OCI-LY7 (cell line): ENCODE measurements around the gene CEBPG. TPM values are rescaled to one million over a fixed set of nuclear protein-coding genes. Genes with fewer than 3 reads are reported as not detected.

Experiments used
- BruUV-seq: library from RNA; stranded (reverse); fragments of 400-500 nt; replicated peaks from 2 replicates; lab custom pipeline; 2021; lab: Mats Ljungman, UMichigan
- CTCF ChIA-PET: fragments of 300-600 bp; sonication (Branson Sonifier 250); formaldehyde crosslinking; loops from one replicate; lab custom pipeline; 2022; ENCODE audit warnings: antibody characterized with exemption; ENCODE audit not compliant: unreplicated experiment; lab: Charles Lee
- POLR2A ChIA-PET: fragments of 300-600 bp; sonication (Branson Sonifier 250); formaldehyde crosslinking; loops from one replicate; lab custom pipeline; 2022; ENCODE audit warnings: antibody characterized with exemption; lab: Charles Lee
- DNase-seq: peaks from one replicate; pipeline ENCODE4 v3.0.0-alpha.2; 2015; ENCODE audit warnings: low spot score
- H2AFZ ChIP-seq: fragments of 200-600 bp; sonication (generic), shearing (Covaris generic); 2 replicates; pipeline ENCODE4 v1.6.1; 2014; ENCODE audit warnings: mild to moderate bottlenecking, antibody characterized with exemption, low read length, moderate library complexity
- H3K27ac ChIP-seq: fragments of 200-600 bp; sonication (generic); 2 replicates; pipeline ENCODE4 v1.5.1; 2014; ENCODE audit warnings: mixed run types, low read depth, mild to moderate bottlenecking, moderate library complexity, low read length, inconsistent platforms; ENCODE audit not compliant: poor library complexity, severe bottlenecking
- H3K36me3 ChIP-seq: fragments of 200-600 bp; sonication (generic); 2 replicates; pipeline ENCODE4 v1.6.1; 2014; ENCODE audit warnings: mild to moderate bottlenecking, antibody characterized with exemption, low read length, moderate library complexity, mixed read lengths; ENCODE audit not compliant: insufficient read depth
- H3K4me1 ChIP-seq: fragments of 200-600 bp; sonication (generic); 2 replicates; pipeline ENCODE4 v1.5.1; 2014; ENCODE audit warnings: mild to moderate bottlenecking, low read length; ENCODE audit not compliant: insufficient read depth, poor library complexity, severe bottlenecking
- H3K4me2 ChIP-seq: fragments of 200-600 bp; sonication (generic); 2 replicates; pipeline ENCODE4 v1.6.1; 2014; ENCODE audit warnings: mild to moderate bottlenecking, low read length
- H3K4me3 ChIP-seq: fragments of 200-600 bp; sonication (generic); 2 replicates; pipeline ENCODE4 v1.5.1; 2014; ENCODE audit warnings: mild to moderate bottlenecking, low read depth, low read length; ENCODE audit not compliant: poor library complexity, severe bottlenecking
- H3K79me2 ChIP-seq: fragments of 200-600 bp; sonication (generic); 2 replicates; pipeline ENCODE4 v1.6.1; 2016; ENCODE audit warnings: low read depth, mild to moderate bottlenecking, low read length, moderate library complexity, mixed read lengths; ENCODE audit not compliant: insufficient read depth
- H3K9me2 ChIP-seq: fragments of 200-600 bp; sonication (generic); 2 replicates; pipeline ENCODE4 v1.6.1; 2016; ENCODE audit warnings: mild to moderate bottlenecking, low read length, mixed read lengths; ENCODE audit not compliant: insufficient read depth
- H3K9me3 ChIP-seq: fragments of 200-600 bp; sonication (generic); 2 replicates; pipeline ENCODE4 v1.6.1; 2014; ENCODE audit warnings: mild to moderate bottlenecking, mixed run types, low read length, mixed read lengths
- H4K20me1 ChIP-seq: fragments of 200-600 bp; sonication (generic); 2 replicates; pipeline ENCODE4 v1.6.1; 2014; ENCODE audit warnings: mild to moderate bottlenecking, antibody characterized with exemption, low read length, moderate library complexity, mixed read lengths; ENCODE audit not compliant: insufficient read depth
- EZH2phosphoT487 ChIP-seq: fragments of 200-600 bp; sonication (generic); IDR thresholded peaks from 2 replicates; pipeline ENCODE4 v1.6.1; 2018; ENCODE audit warnings: low read depth, borderline replicate concordance, mild to moderate bottlenecking, mixed run types, antibody characterized with exemption, low read length, moderate library complexity, mixed read lengths
- intact Hi-C: fragments of 100-400 bp; cut with micrococcal nuclease; formaldehyde crosslinking; loops from one replicate; pipeline ENCODE4 v1.10.0; 2022; ENCODE audit not compliant: unreplicated experiment
- total RNA-seq, 2 experiments: library from RNA; depleted of rRNA in 1 of 2; stranded (reverse); fragments of >200 nt in 1 of 2; shearing (Covaris generic) in 1 of 2; gene quantifications; 2 replicates each; pipeline ENCODE4 v1.2.3, GENCODE V29; 2014 to 2022
- TF ChIP-seq, protein P1 (sequence below): fragments of 200-600 bp; sonication (generic); conservative IDR thresholded peaks from 2 replicates; pipeline ENCODE4 v1.5.1; 2014; ENCODE audit warnings: mild to moderate bottlenecking, antibody characterized with exemption, low read length, moderate library complexity, mixed read lengths

The CEBPG gene
- total RNA-seq, 2 experiments from 2014 or later, result 44.9 to 45.1 TPM

DNA sequence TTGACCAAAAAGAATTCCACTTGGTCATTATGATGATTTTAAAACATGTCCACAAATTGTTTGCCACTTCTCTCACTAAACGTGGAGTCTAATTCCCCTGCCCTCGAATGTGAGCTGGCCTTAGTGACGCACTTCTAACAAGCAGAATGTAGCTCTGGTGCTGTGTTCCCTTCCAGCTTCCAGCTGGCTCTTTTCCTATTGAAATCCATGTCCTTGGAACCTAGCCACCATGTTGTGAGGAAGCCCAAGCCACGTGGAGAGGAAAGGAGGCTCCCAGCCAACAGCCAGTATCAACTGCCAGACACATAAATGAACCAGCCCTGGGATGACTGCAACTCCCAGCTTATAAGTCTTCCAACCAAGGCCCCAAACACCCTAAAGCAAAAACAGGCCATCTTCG, 47.6 kb upstream of the CEBPG start:
- Histone ChIP-seq H3K27ac (no peak overlapping the region), H4K20me1 (no peaks in the 10 kb centered on the region), H3K4me3 (no peak overlapping the region), H2AFZ (no peak overlapping the region), H3K36me3 (no peaks in the 10 kb centered on the region), H3K9me3 (no peaks in the 10 kb centered on the region), H3K79me2 (no peaks in the 10 kb centered on the region), H3K4me1 (no peaks in the 10 kb centered on the region), H3K4me2 (no peak overlapping the region), H3K9me2 (no peaks in the 10 kb centered on the region)
- DNase-seq, result no peak
- ChIA-PET CTCF (no interaction called here), POLR2A (interaction anchor here (0.7 kb wide), 1 partner anchor 370 kb away, joined by 3 read pairs; no protein-coding TSS in a partner anchor)
- BruUV-seq, result no TSS peak
- intact Hi-C loops, result no loop called here
- TF ChIP-seq, protein P1, sequence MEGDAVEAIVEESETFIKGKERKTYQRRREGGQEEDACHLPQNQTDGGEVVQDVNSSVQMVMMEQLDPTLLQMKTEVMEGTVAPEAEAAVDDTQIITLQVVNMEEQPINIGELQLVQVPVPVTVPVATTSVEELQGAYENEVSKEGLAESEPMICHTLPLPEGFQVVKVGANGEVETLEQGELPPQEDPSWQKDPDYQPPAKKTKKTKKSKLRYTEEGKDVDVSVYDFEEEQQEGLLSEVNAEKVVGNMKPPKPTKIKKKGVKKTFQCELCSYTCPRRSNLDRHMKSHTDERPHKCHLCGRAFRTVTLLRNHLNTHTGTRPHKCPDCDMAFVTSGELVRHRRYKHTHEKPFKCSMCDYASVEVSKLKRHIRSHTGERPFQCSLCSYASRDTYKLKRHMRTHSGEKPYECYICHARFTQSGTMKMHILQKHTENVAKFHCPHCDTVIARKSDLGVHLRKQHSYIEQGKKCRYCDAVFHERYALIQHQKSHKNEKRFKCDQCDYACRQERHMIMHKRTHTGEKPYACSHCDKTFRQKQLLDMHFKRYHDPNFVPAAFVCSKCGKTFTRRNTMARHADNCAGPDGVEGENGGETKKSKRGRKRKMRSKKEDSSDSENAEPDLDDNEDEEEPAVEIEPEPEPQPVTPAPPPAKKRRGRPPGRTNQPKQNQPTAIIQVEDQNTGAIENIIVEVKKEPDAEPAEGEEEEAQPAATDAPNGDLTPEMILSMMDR, result no peak
- no peak for TF ChIP-seq EZH2phosphoT487

DNA sequence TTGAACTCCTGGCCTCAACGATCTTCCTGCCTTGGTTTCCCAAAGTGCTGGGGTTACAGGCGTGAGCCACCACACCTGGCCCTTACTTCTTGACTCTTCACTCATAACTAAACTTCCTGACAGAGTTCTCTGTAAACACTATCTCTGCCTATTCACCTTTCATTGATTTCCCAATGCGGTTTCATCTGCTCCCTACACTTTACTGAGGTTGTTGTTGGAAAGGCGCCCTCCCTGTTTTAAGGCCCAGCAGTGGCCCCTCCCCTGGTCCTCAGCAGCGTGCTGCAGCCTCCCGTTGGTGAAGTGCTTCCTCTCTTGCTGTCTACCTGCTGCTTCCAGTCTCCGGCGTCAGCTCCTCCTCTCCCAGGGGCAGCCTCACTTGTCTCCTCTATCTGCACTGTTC, 44.4 kb upstream of the CEBPG start:
- no peaks in the 10 kb centered on the region for H3K36me3 ChIP-seq
- no peaks in the 10 kb centered on the region for H3K79me2 ChIP-seq
- no peak overlapping the region for H3K27ac ChIP-seq
- H3K4me2 ChIP-seq, result no peak overlapping the region
- ChIA-PET CTCF (no interaction called here), POLR2A (no interaction called here)
- BruUV-seq, result no TSS peak
- no peak overlapping the region for H3K4me3 ChIP-seq
- H3K9me2 ChIP-seq, result no peaks in the 10 kb centered on the region
- intact Hi-C loops, result no loop called here
- no peak overlapping the region for H2AFZ ChIP-seq
- H4K20me1 ChIP-seq, result no peaks in the 10 kb centered on the region
- no peaks in the 10 kb centered on the region for H3K9me3 ChIP-seq
- TF ChIP-seq EZH2phosphoT487, result no peak
- TF ChIP-seq, protein P1, result no peak
- DNase-seq, result no peak
- H3K4me1 ChIP-seq, result no peaks in the 10 kb centered on the region

DNA sequence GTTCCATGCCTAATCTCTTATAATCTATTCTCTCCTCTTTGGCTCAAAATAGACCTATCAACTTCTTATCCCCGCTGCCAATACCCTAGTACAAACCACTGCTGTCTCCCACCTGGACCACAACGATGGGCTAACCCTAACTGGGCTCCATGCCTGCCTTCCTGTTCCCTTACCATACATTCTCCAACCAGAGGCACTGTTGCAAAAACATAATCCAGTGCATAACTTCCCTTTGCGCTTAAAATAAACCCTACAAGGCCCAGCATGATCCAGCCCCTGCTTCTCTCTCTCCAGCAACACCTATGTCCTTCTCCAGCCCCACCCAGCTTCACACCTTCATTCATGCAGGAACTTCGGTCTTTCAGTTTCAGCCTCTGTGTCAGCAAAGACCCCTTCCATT, 43.8 kb upstream of the CEBPG start:
- ChIA-PET CTCF (no interaction called here), POLR2A (no interaction called here)
- TF ChIP-seq EZH2phosphoT487, result no peak
- TF ChIP-seq, protein P1, result no peak
- Histone ChIP-seq H3K9me3 (no peaks in the 10 kb centered on the region), H3K79me2 (no peaks in the 10 kb centered on the region), H3K4me1 (no peaks in the 10 kb centered on the region), H3K4me2 (no peak overlapping the region), H4K20me1 (no peaks in the 10 kb centered on the region), H2AFZ (no peak overlapping the region), H3K36me3 (no peaks in the 10 kb centered on the region), H3K9me2 (no peaks in the 10 kb centered on the region), H3K27ac (no peak overlapping the region), H3K4me3 (no peak overlapping the region)
- DNase-seq, result no peak
- BruUV-seq, result no TSS peak
- intact Hi-C loops, result no loop called here
